Astrocyte (in vitro differentiated cells and primary cell): ENCODE data around the gene NR3C1. TPM values are rescaled to one million over a fixed set of nuclear protein-coding genes. Genes with fewer than 3 reads are reported as not detected.

ENCODE experiments used
- DNase-seq: peaks from one replicate; pipeline ENCODE4 v3.0.0-alpha.2; 2010; ENCODE audit warnings: low read depth
- FAIRE-seq: peaks from 2 replicates; lab custom pipeline; 2011; peaks lifted over from hg19 to GRCh38; lab: Jason Lieb, UNC
- H2AFZ ChIP-seq: 2 replicates; pipeline ENCODE4 v1.6.0; 2012; ENCODE audit warnings: low read depth, low read length, inconsistent platforms
- H3K27ac ChIP-seq: 2 replicates; pipeline ENCODE4 v1.5.1; 2011; ENCODE audit warnings: low read depth, low read length, inconsistent platforms
- H3K27me3 ChIP-seq: 2 replicates; pipeline ENCODE4 v1.6.0; 2011; ENCODE audit warnings: low read length, inconsistent platforms; ENCODE audit not compliant: insufficient read depth
- H3K36me3 ChIP-seq: 2 replicates; pipeline ENCODE4 v1.5.1; 2011; ENCODE audit warnings: low read length, inconsistent platforms; ENCODE audit not compliant: insufficient read depth
- H3K4me1 ChIP-seq: 2 replicates; pipeline ENCODE4 v1.5.1; 2011; ENCODE audit warnings: low read length, inconsistent platforms; ENCODE audit not compliant: insufficient read depth
- H3K4me2 ChIP-seq: 2 replicates; pipeline ENCODE4 v1.6.0; 2012; ENCODE audit warnings: low read length, inconsistent platforms
- H3K4me3 ChIP-seq: 2 replicates; pipeline ENCODE4 v1.5.1; 2011; ENCODE audit warnings: low read depth, mild to moderate bottlenecking, low read length, inconsistent platforms; ENCODE audit not compliant: insufficient read depth
- H3K79me2 ChIP-seq: 2 replicates; pipeline ENCODE4 v1.6.0; 2012; ENCODE audit warnings: mild to moderate bottlenecking, low read length, inconsistent platforms; ENCODE audit not compliant: insufficient read depth
- H3K9ac ChIP-seq: 2 replicates; pipeline ENCODE4 v1.6.0; 2012; ENCODE audit warnings: mild to moderate bottlenecking, low read length, inconsistent platforms
- H3K9me3 ChIP-seq: 2 replicates; pipeline ENCODE4 v1.5.1; 2012; ENCODE audit warnings: low read depth, mild to moderate bottlenecking, low read length, inconsistent platforms; ENCODE audit not compliant: insufficient read depth
- H4K20me1 ChIP-seq: 2 replicates; pipeline ENCODE4 v1.6.0; 2012; ENCODE audit warnings: low read length, inconsistent platforms; ENCODE audit not compliant: insufficient read depth
- H3K27ac Mint-ChIP-seq: one replicate; pipeline ENCODE4 v1.8.0; 2021; ENCODE audit warnings: mild to moderate bottlenecking, mixed read lengths; ENCODE audit not compliant: unreplicated experiment
- H3K27me3 Mint-ChIP-seq: one replicate; pipeline ENCODE4 v1.8.0; 2021; ENCODE audit warnings: low read depth, mixed read lengths; ENCODE audit not compliant: unreplicated experiment
- H3K36me3 Mint-ChIP-seq: one replicate; pipeline ENCODE4 v1.8.0; 2021; ENCODE audit warnings: low read depth, mixed read lengths; ENCODE audit not compliant: unreplicated experiment
- H3K4me1 Mint-ChIP-seq: one replicate; pipeline ENCODE4 v1.8.0; 2021; ENCODE audit warnings: low read depth, mixed read lengths; ENCODE audit not compliant: unreplicated experiment
- H3K4me3 Mint-ChIP-seq: one replicate; pipeline ENCODE4 v1.8.0; 2021; ENCODE audit warnings: mild to moderate bottlenecking, moderate library complexity, mixed read lengths; ENCODE audit not compliant: unreplicated experiment
- H3K9me3 Mint-ChIP-seq: one replicate; pipeline ENCODE4 v1.8.0; 2021; ENCODE audit warnings: mild to moderate bottlenecking, mixed read lengths; ENCODE audit not compliant: unreplicated experiment
- EZH2 ChIP-seq: IDR thresholded peaks from 2 replicates; pipeline ENCODE4 v1.6.1; 2012; ENCODE audit warnings: mild to moderate bottlenecking, low read length, inconsistent platforms; ENCODE audit not compliant: insufficient read depth
- total RNA-seq: library from RNA; stranded (reverse); gene quantifications from 2 replicates; pipeline ENCODE4 v1.2.1, GENCODE V29; 2021
- TF ChIP-seq, protein P1 (sequence below): IDR thresholded peaks from 2 replicates; pipeline ENCODE4 v1.5.1; 2011; ENCODE audit warnings: low read depth, mild to moderate bottlenecking, inconsistent platforms, low read length, moderate library complexity; ENCODE audit not compliant: insufficient read depth

The NR3C1 gene
- total RNA-seq, 1 donor from 2014 or later = 35.4 TPM

DNA sequence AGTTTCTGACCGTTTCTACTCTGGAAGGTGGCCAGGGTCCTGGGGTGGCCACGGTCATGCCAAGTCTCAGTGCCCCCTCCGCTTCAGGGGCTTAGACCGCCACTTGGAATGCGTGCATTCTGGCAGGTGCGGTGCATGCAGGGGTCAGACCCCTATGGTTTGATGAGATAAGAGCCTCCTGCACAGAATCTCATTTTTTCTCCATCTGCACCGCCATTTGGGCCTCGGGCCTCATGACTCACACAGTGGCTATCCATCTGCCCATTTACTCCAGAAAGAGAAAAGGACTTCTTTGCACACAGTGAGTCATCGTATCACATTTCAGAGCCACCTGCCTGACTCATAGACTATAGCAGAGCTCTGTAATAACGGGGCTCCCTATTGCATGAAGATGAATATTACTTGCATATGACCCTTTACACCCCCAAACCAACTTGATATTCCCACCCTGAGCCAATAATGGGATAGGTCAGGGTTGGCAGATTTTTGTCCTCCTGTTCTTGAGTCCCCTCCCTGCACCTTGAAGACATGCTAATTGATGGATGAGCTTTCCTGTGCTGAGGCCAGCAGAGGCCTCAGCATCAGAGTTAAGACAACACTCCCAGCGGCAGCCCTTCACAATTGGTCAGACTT, 157.4 kb downstream of the NR3C1 start:
- Histone ChIP-seq H3K27ac (peak overlapping the region; percentile 99), H3K4me3 (no peak overlapping the region), H4K20me1 (no peaks in the 10 kb centered on the region), H3K36me3 (no peaks in the 10 kb centered on the region), H3K4me1 (peaks cover 62% of the 10 kb centered on the region), H3K79me2 (no peaks in the 10 kb centered on the region), H3K4me2 (peak overlapping the region; percentile 56), H3K27me3 (no peaks in the 10 kb centered on the region), H3K9ac (peak overlapping the region; percentile 84), H2AFZ (no peak overlapping the region), H3K9me3 (no peaks in the 10 kb centered on the region)
- Mint-ChIP-seq H3K9me3 (peaks cover 2% of the 10 kb centered on the region), H3K36me3 (no peaks in the 10 kb centered on the region), H3K4me1 (peaks cover 56% of the 10 kb centered on the region), H3K27me3 (no peaks in the 10 kb centered on the region), H3K4me3 (no peak overlapping the region), H3K27ac (peak overlapping the region; percentile 95)
- DNase-seq = peak; percentile 97
- FAIRE-seq = peak; percentile 55
- TF ChIP-seq, protein P1, sequence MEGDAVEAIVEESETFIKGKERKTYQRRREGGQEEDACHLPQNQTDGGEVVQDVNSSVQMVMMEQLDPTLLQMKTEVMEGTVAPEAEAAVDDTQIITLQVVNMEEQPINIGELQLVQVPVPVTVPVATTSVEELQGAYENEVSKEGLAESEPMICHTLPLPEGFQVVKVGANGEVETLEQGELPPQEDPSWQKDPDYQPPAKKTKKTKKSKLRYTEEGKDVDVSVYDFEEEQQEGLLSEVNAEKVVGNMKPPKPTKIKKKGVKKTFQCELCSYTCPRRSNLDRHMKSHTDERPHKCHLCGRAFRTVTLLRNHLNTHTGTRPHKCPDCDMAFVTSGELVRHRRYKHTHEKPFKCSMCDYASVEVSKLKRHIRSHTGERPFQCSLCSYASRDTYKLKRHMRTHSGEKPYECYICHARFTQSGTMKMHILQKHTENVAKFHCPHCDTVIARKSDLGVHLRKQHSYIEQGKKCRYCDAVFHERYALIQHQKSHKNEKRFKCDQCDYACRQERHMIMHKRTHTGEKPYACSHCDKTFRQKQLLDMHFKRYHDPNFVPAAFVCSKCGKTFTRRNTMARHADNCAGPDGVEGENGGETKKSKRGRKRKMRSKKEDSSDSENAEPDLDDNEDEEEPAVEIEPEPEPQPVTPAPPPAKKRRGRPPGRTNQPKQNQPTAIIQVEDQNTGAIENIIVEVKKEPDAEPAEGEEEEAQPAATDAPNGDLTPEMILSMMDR = no peak
- no peak for TF ChIP-seq EZH2

DNA sequence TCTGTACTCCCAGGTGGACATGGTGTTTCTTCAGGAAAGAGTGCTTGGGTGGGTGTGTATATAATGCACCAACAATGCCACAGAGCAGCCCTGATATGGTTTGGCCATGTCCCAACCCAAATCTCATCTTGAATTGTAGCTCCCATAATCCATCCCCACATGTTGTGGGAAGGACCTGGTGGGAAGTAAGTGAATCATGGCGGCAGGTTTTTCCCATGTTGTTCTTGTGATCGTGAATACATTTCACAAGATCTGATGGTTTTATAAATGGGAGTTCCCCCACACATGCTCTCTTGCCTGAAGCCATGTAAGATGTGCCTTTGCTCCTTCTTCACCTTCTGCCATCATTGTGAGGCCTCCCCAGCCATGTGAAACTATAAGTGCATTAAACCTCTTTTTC, 158.5 kb downstream of the NR3C1 start:
- DNase-seq = peak; percentile 67
- no peaks in the 10 kb centered on the region for H3K27me3 Mint-ChIP-seq
- H3K27me3 ChIP-seq = no peaks in the 10 kb centered on the region

More for the DNA sequence above, 158.5 kb downstream of the NR3C1 start:
- no peaks in the 10 kb centered on the region for H4K20me1 ChIP-seq
- Mint-ChIP-seq H3K4me1 (peaks cover 56% of the 10 kb centered on the region), H3K9me3 (peaks cover 2% of the 10 kb centered on the region), H3K36me3 (no peaks in the 10 kb centered on the region), H3K27ac (peak overlapping the region; percentile 95), H3K4me3 (no peak overlapping the region)
- H3K27ac ChIP-seq = peak overlapping the region; percentile 99
- no peak overlapping the region for H3K4me3 ChIP-seq
- H3K4me2 ChIP-seq = peak overlapping the region; percentile 85
- TF ChIP-seq, protein P1 = no peak
- no peak for TF ChIP-seq EZH2
- peak overlapping the region; percentile 84 for H3K9ac ChIP-seq
- no peaks in the 10 kb centered on the region for H3K9me3 ChIP-seq
- H2AFZ ChIP-seq = no peak overlapping the region
- H3K79me2 ChIP-seq = no peaks in the 10 kb centered on the region
- H3K36me3 ChIP-seq = no peaks in the 10 kb centered on the region
- no peak for FAIRE-seq
- peaks cover 59% of the 10 kb centered on the region for H3K4me1 ChIP-seq
